Measurements from ENCODE around the gene CTAGE1.

- TF ChIP-seq, protein P1, sequence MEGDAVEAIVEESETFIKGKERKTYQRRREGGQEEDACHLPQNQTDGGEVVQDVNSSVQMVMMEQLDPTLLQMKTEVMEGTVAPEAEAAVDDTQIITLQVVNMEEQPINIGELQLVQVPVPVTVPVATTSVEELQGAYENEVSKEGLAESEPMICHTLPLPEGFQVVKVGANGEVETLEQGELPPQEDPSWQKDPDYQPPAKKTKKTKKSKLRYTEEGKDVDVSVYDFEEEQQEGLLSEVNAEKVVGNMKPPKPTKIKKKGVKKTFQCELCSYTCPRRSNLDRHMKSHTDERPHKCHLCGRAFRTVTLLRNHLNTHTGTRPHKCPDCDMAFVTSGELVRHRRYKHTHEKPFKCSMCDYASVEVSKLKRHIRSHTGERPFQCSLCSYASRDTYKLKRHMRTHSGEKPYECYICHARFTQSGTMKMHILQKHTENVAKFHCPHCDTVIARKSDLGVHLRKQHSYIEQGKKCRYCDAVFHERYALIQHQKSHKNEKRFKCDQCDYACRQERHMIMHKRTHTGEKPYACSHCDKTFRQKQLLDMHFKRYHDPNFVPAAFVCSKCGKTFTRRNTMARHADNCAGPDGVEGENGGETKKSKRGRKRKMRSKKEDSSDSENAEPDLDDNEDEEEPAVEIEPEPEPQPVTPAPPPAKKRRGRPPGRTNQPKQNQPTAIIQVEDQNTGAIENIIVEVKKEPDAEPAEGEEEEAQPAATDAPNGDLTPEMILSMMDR (IDR thresholded peaks at IDR 0.05) = no peak
- TF ChIP-seq TAF1 (IDR thresholded peaks at IDR 0.05; ENCODE audit: borderline replicate concordance, low read depth, low read length) = no peak
- TF ChIP-seq, protein P2, sequence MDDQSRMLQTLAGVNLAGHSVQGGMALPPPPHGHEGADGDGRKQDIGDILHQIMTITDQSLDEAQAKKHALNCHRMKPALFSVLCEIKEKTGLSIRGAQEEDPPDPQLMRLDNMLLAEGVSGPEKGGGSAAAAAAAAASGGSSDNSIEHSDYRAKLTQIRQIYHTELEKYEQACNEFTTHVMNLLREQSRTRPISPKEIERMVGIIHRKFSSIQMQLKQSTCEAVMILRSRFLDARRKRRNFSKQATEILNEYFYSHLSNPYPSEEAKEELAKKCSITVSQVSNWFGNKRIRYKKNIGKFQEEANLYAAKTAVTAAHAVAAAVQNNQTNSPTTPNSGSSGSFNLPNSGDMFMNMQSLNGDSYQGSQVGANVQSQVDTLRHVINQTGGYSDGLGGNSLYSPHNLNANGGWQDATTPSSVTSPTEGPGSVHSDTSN (IDR thresholded peaks at IDR 0.05) = no peak
- no peak for TF ChIP-seq EP300 (IDR thresholded peaks at IDR 0.05; ENCODE audit: borderline replicate concordance in 1 of 2, low read depth in 1 of 2, low read length in 1 of 2)
- TF ChIP-seq TCF12 (IDR thresholded peaks at IDR 0.05) = no peak
- TF ChIP-seq SIN3A (IDR thresholded peaks at IDR 0.05; ENCODE audit: borderline replicate concordance, low read depth, low read length) = no peak
- no peak for TF ChIP-seq USF2 (IDR thresholded peaks at IDR 0.05; ENCODE audit: borderline replicate concordance, low read depth, low read length)
- no peak for TF ChIP-seq GABPA (IDR thresholded peaks at IDR 0.05; ENCODE audit: low read depth)
- TF ChIP-seq, protein P3, sequence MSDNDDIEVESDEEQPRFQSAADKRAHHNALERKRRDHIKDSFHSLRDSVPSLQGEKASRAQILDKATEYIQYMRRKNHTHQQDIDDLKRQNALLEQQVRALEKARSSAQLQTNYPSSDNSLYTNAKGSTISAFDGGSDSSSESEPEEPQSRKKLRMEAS (IDR thresholded peaks at IDR 0.05; ENCODE audit: low read depth) = no peak
- no peak for TF ChIP-seq FOSL2 (IDR thresholded peaks at IDR 0.05; ENCODE audit: borderline replicate concordance, low read depth)
- TF ChIP-seq USF1 (IDR thresholded peaks at IDR 0.05; ENCODE audit: borderline replicate concordance, low read depth) = no peak
- no peak for TF ChIP-seq RXRA (IDR thresholded peaks at IDR 0.05; ENCODE audit: borderline replicate concordance, low read depth)
Measured at GRCh38 chr18:22387364-22387763, 30.4 kb downstream of the CTAGE1 start.
